ENCODE measurements around the gene STK38L. TPM values are rescaled to one million over a fixed set of nuclear protein-coding genes. Genes with fewer than 3 reads are reported as not detected.

Gene STK38L
- polyA plus RNA-seq, 1 donor: 33.7 TPM

DNA sequence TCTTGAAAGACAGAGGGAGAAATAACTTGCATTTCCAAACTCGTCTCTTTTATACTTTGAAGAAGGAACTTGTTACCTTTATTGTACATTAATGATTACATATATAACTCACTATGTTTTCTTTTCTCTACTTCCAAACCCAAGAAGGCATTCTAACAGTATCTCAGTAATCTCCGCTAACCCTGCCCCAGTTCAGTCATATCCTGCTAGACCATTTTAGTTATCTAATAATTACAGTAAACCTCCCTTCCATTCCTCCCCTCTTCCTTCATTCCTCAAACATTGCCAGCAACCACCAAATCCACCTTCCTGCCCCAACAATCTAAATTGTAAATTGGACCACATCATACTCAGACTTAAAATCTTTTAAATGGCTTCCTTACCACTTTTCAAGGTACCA, 30.6 kb downstream of the STK38L start:
- H3K4me3 ChIP-seq (ENCODE audit: low read length): no peak overlapping the region
- no peak for DNase-seq
- H3K27me3 ChIP-seq (ENCODE audit: control insufficient read depth, insufficient read depth, low read length): no peaks in the 10 kb centered on the region
- H3K9me3 ChIP-seq (ENCODE audit: control insufficient read depth, low read depth, low read length): no peaks in the 10 kb centered on the region
- peaks cover 29% of the 10 kb centered on the region for H3K4me1 ChIP-seq (ENCODE audit: control insufficient read depth, insufficient read depth, low read length)
- no peaks in the 10 kb centered on the region for H3K36me3 ChIP-seq (ENCODE audit: control insufficient read depth, insufficient read depth, low read length)
- no peak overlapping the region for H3K27ac ChIP-seq (ENCODE audit: low read length)
- 43% methylated on average over 1 of the region's 2 CpGs for WGBS (ENCODE audit: insufficient coverage, low lambda C conversion rate)

DNA sequence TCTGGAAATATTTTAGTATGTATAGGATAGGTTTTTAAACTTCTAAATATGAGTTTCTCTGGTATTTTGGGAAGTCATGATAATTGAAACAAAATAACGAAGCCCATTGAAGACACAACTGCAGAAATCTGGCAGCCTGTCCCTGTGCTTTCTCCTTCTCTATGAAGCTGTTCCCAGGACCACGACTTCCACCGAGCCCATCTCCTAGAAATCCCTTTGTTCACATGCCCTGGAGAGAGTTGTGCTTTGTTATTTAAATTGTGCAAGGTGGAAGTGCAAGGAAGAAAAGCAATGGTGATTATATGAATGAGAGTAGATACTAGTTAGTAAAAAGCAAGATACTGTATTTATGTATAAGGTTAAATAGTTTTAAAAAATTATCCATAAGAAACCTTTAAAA, 32.2 kb downstream of the STK38L start:
- no peaks in the 10 kb centered on the region for H3K9me3 ChIP-seq (ENCODE audit: control insufficient read depth, low read depth, low read length)
- H3K4me3 ChIP-seq (ENCODE audit: low read length): no peak overlapping the region
- no peaks in the 10 kb centered on the region for H3K36me3 ChIP-seq (ENCODE audit: control insufficient read depth, insufficient read depth, low read length)
- WGBS (ENCODE audit: insufficient coverage, low lambda C conversion rate): no CpG with 5 or more reads among the region's 3 CpGs
- no peaks in the 10 kb centered on the region for H3K27me3 ChIP-seq (ENCODE audit: control insufficient read depth, insufficient read depth, low read length)
- no peak overlapping the region for H3K27ac ChIP-seq (ENCODE audit: low read length)
- H3K4me1 ChIP-seq (ENCODE audit: control insufficient read depth, insufficient read depth, low read length): peaks cover 37% of the 10 kb centered on the region
- DNase-seq: no peak

DNA sequence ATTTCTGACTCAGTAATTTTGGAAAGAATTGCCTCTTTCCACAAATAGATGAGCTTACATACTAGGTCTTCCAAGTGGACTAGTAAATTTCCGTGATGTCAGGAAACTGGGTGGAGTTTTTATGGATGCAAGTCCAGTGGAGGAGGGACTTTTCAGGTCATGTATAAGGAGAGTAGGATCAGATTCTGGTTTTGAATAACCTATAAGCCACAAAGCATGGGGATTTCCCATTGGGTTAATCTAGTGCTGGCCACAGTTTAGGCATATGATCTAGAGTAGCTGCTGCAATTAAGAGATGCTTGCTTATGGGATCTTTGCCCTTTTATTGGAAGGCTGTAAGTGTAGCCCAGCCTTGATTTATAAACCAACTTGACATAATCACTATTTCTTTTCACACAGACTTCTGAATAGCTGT, 33.8 kb downstream of the STK38L start:
- H3K27me3 ChIP-seq (ENCODE audit: control insufficient read depth, insufficient read depth, low read length): no peaks in the 10 kb centered on the region
- H3K36me3 ChIP-seq (ENCODE audit: control insufficient read depth, insufficient read depth, low read length): no peaks in the 10 kb centered on the region
- H3K4me1 ChIP-seq (ENCODE audit: control insufficient read depth, insufficient read depth, low read length): peaks cover 32% of the 10 kb centered on the region
- no peaks in the 10 kb centered on the region for H3K9me3 ChIP-seq (ENCODE audit: control insufficient read depth, low read depth, low read length)
- no peak overlapping the region for H3K27ac ChIP-seq (ENCODE audit: low read length)
- peak; percentile 34 to 68 for DNase-seq
- WGBS (ENCODE audit: insufficient coverage, low lambda C conversion rate): no CpG with 5 or more reads among the region's 1 CpG
- no peak overlapping the region for H3K4me3 ChIP-seq (ENCODE audit: low read length)

DNA sequence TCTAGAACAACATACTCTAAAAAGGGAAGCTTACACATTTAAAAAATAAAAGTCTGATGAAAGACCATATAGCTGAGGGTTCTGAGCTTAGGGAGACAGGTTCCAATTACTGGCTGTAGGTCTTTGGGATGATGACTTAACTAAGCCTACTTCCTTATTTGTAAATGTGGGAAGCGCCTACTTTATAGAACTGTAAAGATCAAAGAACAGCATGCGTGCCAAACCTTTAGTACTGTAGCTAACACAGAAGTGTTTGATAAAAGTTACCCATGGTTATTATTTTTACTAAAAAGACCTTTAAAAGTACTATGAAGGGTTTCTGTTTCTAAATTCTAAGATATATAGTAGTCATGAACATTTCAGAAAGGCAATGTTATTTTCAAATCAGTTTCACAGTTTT, 35.7 kb downstream of the STK38L start:
- Histone ChIP-seq H3K36me3 (ENCODE audit: control insufficient read depth, insufficient read depth, low read length) (no peaks in the 10 kb centered on the region), H3K27ac (ENCODE audit: low read length) (peak overlapping the region; percentile 40), H3K4me3 (ENCODE audit: low read length) (no peak overlapping the region), H3K9me3 (ENCODE audit: control insufficient read depth, low read depth, low read length) (no peaks in the 10 kb centered on the region), H3K4me1 (ENCODE audit: control insufficient read depth, insufficient read depth, low read length) (peaks cover 26% of the 10 kb centered on the region), H3K27me3 (ENCODE audit: control insufficient read depth, insufficient read depth, low read length) (no peaks in the 10 kb centered on the region)
- 0% methylated on average over 1 of the region's 2 CpGs for WGBS (ENCODE audit: insufficient coverage, low lambda C conversion rate)
- peak; percentile 34 to 66 for DNase-seq

DNA sequence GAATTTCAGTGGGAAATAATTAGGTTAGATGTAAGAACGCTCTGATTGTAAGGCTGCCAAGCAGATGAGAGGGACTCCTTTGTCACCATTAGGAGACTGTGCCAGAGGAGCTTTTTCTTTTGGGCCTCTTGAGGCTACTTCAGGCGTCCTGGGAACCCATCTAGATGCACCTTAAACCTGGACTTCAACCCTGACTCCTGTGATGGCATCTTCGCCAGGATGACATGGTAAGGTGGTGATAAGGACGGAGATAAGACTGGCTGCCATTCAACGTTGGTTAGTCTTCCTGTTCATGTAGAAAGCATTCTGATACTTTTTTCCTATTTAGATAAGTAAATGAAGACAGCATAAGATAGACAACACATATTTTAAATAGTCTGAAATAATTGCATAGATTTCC, 36.3 kb downstream of the STK38L start:
- H3K27ac ChIP-seq (ENCODE audit: low read length): peak overlapping the region; percentile 40
- H3K27me3 ChIP-seq (ENCODE audit: control insufficient read depth, insufficient read depth, low read length): no peaks in the 10 kb centered on the region
- WGBS (ENCODE audit: insufficient coverage, low lambda C conversion rate): no CpG with 5 or more reads among the region's 5 CpGs
- peak; percentile 34 to 47 for DNase-seq
- H3K4me1 ChIP-seq (ENCODE audit: control insufficient read depth, insufficient read depth, low read length): peaks cover 26% of the 10 kb centered on the region
- no peak overlapping the region for H3K4me3 ChIP-seq (ENCODE audit: low read length)
- no peaks in the 10 kb centered on the region for H3K36me3 ChIP-seq (ENCODE audit: control insufficient read depth, insufficient read depth, low read length)
- H3K9me3 ChIP-seq (ENCODE audit: control insufficient read depth, low read depth, low read length): no peaks in the 10 kb centered on the region

DNA sequence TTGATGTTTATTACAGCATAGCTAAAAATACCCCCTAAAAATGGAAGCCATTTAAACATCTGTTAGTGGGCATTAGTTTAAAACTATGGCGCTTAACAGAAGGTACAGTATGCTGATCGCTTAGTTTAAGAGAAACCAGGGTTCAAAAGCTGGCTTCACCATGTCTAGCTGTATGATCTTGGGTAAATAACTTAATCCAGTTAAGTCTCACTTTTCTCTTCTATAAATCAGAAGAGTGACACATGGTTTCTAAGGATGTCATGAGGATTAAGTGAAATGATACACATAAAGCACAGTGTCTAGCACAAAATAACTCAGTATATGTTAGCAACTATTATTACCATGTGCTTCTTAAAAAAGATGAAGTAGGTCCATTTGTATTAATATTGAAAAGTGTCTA, 38.7 kb downstream of the STK38L start:
- no peaks in the 10 kb centered on the region for H3K27me3 ChIP-seq (ENCODE audit: control insufficient read depth, insufficient read depth, low read length)
- no peak overlapping the region for H3K27ac ChIP-seq (ENCODE audit: low read length)
- no peaks in the 10 kb centered on the region for H3K36me3 ChIP-seq (ENCODE audit: control insufficient read depth, insufficient read depth, low read length)
- H3K4me1 ChIP-seq (ENCODE audit: control insufficient read depth, insufficient read depth, low read length): peaks cover 20% of the 10 kb centered on the region
- no peak for DNase-seq
- no peak overlapping the region for H3K4me3 ChIP-seq (ENCODE audit: low read length)
- no peaks in the 10 kb centered on the region for H3K9me3 ChIP-seq (ENCODE audit: control insufficient read depth, low read depth, low read length)
- no CpG with 5 or more reads among the region's 2 CpGs for WGBS (ENCODE audit: insufficient coverage, low lambda C conversion rate)

DNA sequence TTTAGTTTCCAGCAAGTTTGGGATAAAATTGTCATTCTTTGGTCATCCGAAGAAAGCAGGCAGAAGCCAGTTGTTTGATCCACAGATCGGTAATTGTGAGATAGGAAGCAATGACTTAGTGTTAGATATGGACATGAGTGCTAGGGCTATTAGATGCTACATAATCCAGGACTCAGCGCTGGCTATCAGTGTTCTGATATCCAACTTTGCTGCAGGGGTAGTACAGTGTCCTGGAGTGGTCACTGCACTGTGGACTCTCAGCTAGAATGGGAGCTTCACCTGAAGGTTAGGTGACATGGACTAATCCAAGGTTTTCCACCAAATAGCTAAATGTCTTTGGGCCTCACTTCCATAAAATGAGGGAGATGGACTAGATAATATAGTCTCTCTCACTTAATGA, 39.9 kb downstream of the STK38L start:
- Histone ChIP-seq H3K4me3 (ENCODE audit: low read length) (no peak overlapping the region), H3K27me3 (ENCODE audit: control insufficient read depth, insufficient read depth, low read length) (no peaks in the 10 kb centered on the region), H3K27ac (ENCODE audit: low read length) (no peak overlapping the region), H3K4me1 (ENCODE audit: control insufficient read depth, insufficient read depth, low read length) (peaks cover 14% of the 10 kb centered on the region), H3K36me3 (ENCODE audit: control insufficient read depth, insufficient read depth, low read length) (no peaks in the 10 kb centered on the region), H3K9me3 (ENCODE audit: control insufficient read depth, low read depth, low read length) (no peaks in the 10 kb centered on the region)
- no peak for DNase-seq
- no CpG with 5 or more reads among the region's 3 CpGs for WGBS (ENCODE audit: insufficient coverage, low lambda C conversion rate)

DNA sequence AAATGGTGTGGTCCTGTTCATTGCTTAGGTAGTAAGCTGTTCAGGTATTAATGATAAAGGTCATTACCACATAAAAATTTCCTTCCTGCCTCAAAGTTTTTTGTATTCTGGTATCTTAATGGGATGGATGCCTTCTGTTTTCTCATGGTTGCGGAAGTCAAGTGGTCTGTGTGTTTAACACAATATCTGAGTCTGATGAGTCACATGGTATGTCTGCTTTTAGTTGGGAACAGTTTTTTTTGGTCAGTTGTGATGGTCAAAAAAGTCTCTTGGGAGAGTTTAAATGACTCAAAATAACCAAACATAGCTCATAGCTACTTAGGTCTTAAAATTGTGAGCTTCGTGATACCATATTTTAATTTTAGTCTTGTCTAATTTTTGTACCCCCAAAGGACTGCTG, 40.7 kb downstream of the STK38L start:
- H3K36me3 ChIP-seq (ENCODE audit: control insufficient read depth, insufficient read depth, low read length): no peaks in the 10 kb centered on the region

DNA sequence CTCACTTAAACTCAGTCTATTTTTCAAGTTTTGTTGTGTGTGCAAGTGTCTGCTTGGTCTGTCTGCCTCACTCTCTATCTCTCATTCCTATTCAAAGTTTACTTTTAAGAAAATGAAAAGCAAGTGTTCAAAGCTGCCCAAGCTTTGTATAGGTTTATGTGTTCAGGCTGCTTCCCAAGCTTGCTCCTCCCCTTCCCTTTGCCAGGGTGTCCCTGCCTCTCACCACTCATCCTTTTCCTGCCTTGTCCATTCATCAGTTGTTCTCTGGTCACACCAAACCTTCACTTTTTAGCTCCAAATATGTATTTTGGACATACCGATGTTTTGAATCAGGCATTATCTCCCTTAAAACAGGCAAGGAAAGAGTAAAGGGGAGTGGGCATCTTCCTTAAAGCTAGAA, 41.3 kb downstream of the STK38L start:
- DNase-seq: no peak
- WGBS (ENCODE audit: insufficient coverage, low lambda C conversion rate): no CpG with 5 or more reads among the region's 1 CpG
- no peak overlapping the region for H3K4me3 ChIP-seq (ENCODE audit: low read length)
- H3K4me1 ChIP-seq (ENCODE audit: control insufficient read depth, insufficient read depth, low read length): peaks cover 16% of the 10 kb centered on the region
- H3K27ac ChIP-seq (ENCODE audit: low read length): no peak overlapping the region
- no peaks in the 10 kb centered on the region for H3K36me3 ChIP-seq (ENCODE audit: control insufficient read depth, insufficient read depth, low read length)
- no peaks in the 10 kb centered on the region for H3K9me3 ChIP-seq (ENCODE audit: control insufficient read depth, low read depth, low read length)
- no peaks in the 10 kb centered on the region for H3K27me3 ChIP-seq (ENCODE audit: control insufficient read depth, insufficient read depth, low read length)

More for the DNA sequence above, 40.7 kb downstream of the STK38L start:
- Histone ChIP-seq H3K9me3 (ENCODE audit: control insufficient read depth, low read depth, low read length) (no peaks in the 10 kb centered on the region), H3K27ac (ENCODE audit: low read length) (no peak overlapping the region), H3K4me3 (ENCODE audit: low read length) (no peak overlapping the region), H3K27me3 (ENCODE audit: control insufficient read depth, insufficient read depth, low read length) (no peaks in the 10 kb centered on the region), H3K4me1 (ENCODE audit: control insufficient read depth, insufficient read depth, low read length) (peaks cover 14% of the 10 kb centered on the region)
- DNase-seq: no peak
- WGBS (ENCODE audit: insufficient coverage, low lambda C conversion rate): 83% methylated on average over 1 of the region's 2 CpGs

DNA sequence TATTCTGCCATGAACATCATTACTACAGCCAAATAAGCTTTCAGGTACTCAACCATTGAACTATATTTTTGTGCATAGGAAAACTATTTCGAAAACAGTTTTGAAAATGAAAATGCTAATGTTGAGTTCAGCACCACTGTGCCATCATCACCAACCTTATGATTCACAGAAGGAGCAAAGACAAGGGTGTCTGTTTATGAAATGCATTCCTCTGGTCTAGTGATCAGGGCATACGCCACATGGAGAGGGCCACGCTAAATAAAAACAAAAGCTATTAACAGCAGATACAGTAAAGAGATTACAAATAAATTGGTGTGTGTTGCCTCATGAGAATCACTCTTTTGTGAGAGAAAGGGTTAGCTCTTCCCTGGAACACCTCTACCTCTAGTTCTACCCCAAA, 45.3 kb downstream of the STK38L start:
- Histone ChIP-seq H3K27me3 (ENCODE audit: control insufficient read depth, insufficient read depth, low read length) (no peaks in the 10 kb centered on the region), H3K4me3 (ENCODE audit: low read length) (no peak overlapping the region), H3K4me1 (ENCODE audit: control insufficient read depth, insufficient read depth, low read length) (peaks cover 24% of the 10 kb centered on the region), H3K9me3 (ENCODE audit: control insufficient read depth, low read depth, low read length) (no peaks in the 10 kb centered on the region), H3K27ac (ENCODE audit: low read length) (no peak overlapping the region), H3K36me3 (ENCODE audit: control insufficient read depth, insufficient read depth, low read length) (no peaks in the 10 kb centered on the region)
- DNase-seq: no peak
- no CpG with 5 or more reads among the region's 3 CpGs for WGBS (ENCODE audit: insufficient coverage, low lambda C conversion rate)

DNA sequence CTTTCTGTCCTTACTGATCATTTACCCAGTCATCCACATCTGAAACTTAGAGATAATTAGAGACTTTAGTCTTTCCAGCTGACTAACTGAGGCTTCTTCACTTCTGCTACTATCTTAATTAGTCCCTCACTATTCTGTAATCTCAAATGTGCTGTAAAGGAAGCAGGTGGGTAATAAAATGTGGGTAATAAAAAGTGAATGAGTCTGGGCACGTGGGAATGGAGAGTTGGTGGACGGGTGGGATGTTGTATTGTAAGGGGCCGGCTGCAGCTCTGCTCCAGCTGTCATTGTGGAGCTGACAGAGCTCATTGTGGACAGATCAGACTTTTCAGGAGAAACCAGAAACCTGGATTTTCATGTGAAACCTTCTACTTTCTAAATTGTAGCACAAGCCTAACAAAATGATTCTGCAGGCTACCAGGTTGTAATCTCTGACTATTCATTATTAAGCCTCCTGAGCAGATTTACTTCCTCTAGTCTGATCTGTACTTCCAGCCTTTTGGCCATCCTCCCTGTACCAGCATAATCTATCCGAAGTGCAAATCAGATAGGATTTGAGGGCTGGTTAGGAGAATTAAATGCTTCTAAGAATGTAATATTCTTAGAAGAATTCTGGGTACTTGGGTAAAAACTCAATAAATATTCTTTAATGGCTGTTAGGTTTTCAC, 46.5 kb downstream of the STK38L start:
- Histone ChIP-seq H3K4me1 (ENCODE audit: control insufficient read depth, insufficient read depth, low read length) (peaks cover 24% of the 10 kb centered on the region), H3K36me3 (ENCODE audit: control insufficient read depth, insufficient read depth, low read length) (no peaks in the 10 kb centered on the region), H3K4me3 (ENCODE audit: low read length) (no peak overlapping the region), H3K27me3 (ENCODE audit: control insufficient read depth, insufficient read depth, low read length) (no peaks in the 10 kb centered on the region), H3K27ac (ENCODE audit: low read length) (peak overlapping the region; percentile 35), H3K9me3 (ENCODE audit: control insufficient read depth, low read depth, low read length) (no peaks in the 10 kb centered on the region)
- DNase-seq: peak; percentile 35 to 75
- WGBS (ENCODE audit: insufficient coverage, low lambda C conversion rate): no CpG with 5 or more reads among the region's 4 CpGs
